MCF 10A (cell line): ENCODE data around the gene TAS1R2. TPM values are rescaled to one million over a fixed set of nuclear protein-coding genes. Genes with fewer than 3 reads are reported as not detected.

Source experiments
- BruUV-seq: library from RNA; stranded (reverse); fragments of 400-500 nt; replicated peaks from 2 replicates; lab custom pipeline; 2021; lab: Mats Ljungman, UMichigan
- CTCF ChIA-PET: fragments of 300-600 bp; sonication (Branson Sonifier 250); formaldehyde crosslinking; extraction: SDS; loops from one replicate; lab custom pipeline; 2021; ENCODE audit warnings: antibody characterized with exemption, inconsistent platforms; lab: Yijun Ruan, JAX
- POLR2A ChIA-PET: fragments of 300-600, 350-650 bp; sonication (Branson Sonifier 250); formaldehyde crosslinking; extraction: SDS; loops from one replicate; lab custom pipeline; 2020; ENCODE audit warnings: antibody characterized with exemption, inconsistent platforms; lab: Yijun Ruan, JAX
- DNase-seq: peaks from one replicate; pipeline ENCODE4 v3.0.0-alpha.2; 2018; ENCODE audit not compliant: unreplicated experiment
- H3K27ac Mint-ChIP-seq: one replicate; pipeline ENCODE4 v1.8.0; 2022; ENCODE audit warnings: mild to moderate bottlenecking, low read depth, mixed read lengths; ENCODE audit not compliant: unreplicated experiment
- H3K27me3 Mint-ChIP-seq: one replicate; pipeline ENCODE4 v1.8.0; 2022; ENCODE audit warnings: mixed read lengths; ENCODE audit not compliant: insufficient read depth, unreplicated experiment
- H3K36me3 Mint-ChIP-seq: one replicate; pipeline ENCODE4 v1.8.0; 2022; ENCODE audit warnings: mild to moderate bottlenecking, moderate library complexity, mixed read lengths; ENCODE audit not compliant: insufficient read depth, unreplicated experiment
- H3K4me1 Mint-ChIP-seq: one replicate; pipeline ENCODE4 v1.8.0; 2022; ENCODE audit warnings: mixed read lengths; ENCODE audit not compliant: insufficient read depth, unreplicated experiment
- H3K4me3 Mint-ChIP-seq: one replicate; pipeline ENCODE4 v1.8.0; 2022; ENCODE audit warnings: mild to moderate bottlenecking, moderate library complexity, mixed read lengths; ENCODE audit not compliant: unreplicated experiment
- H3K9me3 Mint-ChIP-seq: one replicate; pipeline ENCODE4 v1.8.0; 2022; ENCODE audit warnings: mixed read lengths; ENCODE audit not compliant: unreplicated experiment
- intact Hi-C: fragments of 100-400 bp; cut with micrococcal nuclease; formaldehyde crosslinking; loops from 2 replicates; pipeline ENCODE4 v1.14.1; 2022
- total RNA-seq: library from RNA; stranded (reverse); gene quantifications from 2 replicates; pipeline ENCODE4 v1.2.3, GENCODE V29; 2022
- TF ChIP-seq, protein P1 (sequence below): fragments of 200-600 bp; IDR thresholded peaks from one replicate; pipeline ENCODE4 v1.8.0; 2022; ENCODE audit warnings: antibody characterized with exemption, mild to moderate bottlenecking; ENCODE audit not compliant: unreplicated experiment

The TAS1R2 gene
- total RNA-seq, 1 experiment from 2014 or later, result not detected

GRCh38 chr1:18814425-18814824, 45.0 kb downstream of the TAS1R2 start:
- H3K36me3 Mint-ChIP-seq, result no peaks in the 10 kb centered on the region
- ChIA-PET POLR2A (no interaction called here), CTCF (interaction anchor here (11.0 kb wide), 1 partner anchor 218 kb away, joined by 109 read pairs; no protein-coding TSS in a partner anchor)
- BruUV-seq, result no TSS peak
- TF ChIP-seq, protein P1, sequence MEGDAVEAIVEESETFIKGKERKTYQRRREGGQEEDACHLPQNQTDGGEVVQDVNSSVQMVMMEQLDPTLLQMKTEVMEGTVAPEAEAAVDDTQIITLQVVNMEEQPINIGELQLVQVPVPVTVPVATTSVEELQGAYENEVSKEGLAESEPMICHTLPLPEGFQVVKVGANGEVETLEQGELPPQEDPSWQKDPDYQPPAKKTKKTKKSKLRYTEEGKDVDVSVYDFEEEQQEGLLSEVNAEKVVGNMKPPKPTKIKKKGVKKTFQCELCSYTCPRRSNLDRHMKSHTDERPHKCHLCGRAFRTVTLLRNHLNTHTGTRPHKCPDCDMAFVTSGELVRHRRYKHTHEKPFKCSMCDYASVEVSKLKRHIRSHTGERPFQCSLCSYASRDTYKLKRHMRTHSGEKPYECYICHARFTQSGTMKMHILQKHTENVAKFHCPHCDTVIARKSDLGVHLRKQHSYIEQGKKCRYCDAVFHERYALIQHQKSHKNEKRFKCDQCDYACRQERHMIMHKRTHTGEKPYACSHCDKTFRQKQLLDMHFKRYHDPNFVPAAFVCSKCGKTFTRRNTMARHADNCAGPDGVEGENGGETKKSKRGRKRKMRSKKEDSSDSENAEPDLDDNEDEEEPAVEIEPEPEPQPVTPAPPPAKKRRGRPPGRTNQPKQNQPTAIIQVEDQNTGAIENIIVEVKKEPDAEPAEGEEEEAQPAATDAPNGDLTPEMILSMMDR, result no peak
- H3K4me3 Mint-ChIP-seq, result no peak overlapping the region
- no peak for DNase-seq
- H3K4me1 Mint-ChIP-seq, result no peaks in the 10 kb centered on the region
- intact Hi-C loops, result no loop called here
- H3K9me3 Mint-ChIP-seq, result no peaks in the 10 kb centered on the region
- peaks cover 23% of the 10 kb centered on the region for H3K27me3 Mint-ChIP-seq
- H3K27ac Mint-ChIP-seq, result no peak overlapping the region

DNA sequence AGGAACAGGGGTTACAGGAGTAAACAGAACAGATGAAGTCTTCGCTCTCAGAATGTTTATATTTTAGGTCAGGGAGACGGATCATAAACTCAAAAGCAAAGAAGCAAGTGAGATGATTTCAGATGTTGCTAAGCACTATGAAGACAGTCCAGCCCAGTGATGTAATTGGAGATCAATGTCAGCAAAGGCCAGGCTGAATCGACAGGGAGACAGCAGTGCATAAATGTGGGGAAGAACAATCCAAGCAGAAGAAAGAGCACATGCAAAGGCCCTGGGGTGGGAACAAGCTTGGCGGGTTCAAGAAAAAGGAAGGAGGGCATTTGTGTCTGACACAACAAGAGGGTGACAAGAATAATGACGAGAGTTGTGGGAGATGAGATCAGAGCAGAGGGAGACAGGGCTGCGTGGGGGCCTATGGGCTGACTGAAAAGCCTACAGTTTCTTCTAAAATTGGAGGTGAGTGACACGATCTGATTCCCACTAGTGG, 47.0 kb downstream of the TAS1R2 start:
- CTCF ChIA-PET, result no interaction called here
- no peak overlapping the region for H3K4me3 Mint-ChIP-seq
- TF ChIP-seq, protein P1, result no peak
- POLR2A ChIA-PET, result no interaction called here
- no peak for DNase-seq
- no peaks in the 10 kb centered on the region for H3K4me1 Mint-ChIP-seq
- H3K36me3 Mint-ChIP-seq, result no peaks in the 10 kb centered on the region
- BruUV-seq, result no TSS peak
- H3K9me3 Mint-ChIP-seq, result no peaks in the 10 kb centered on the region
- H3K27ac Mint-ChIP-seq, result no peak overlapping the region
- intact Hi-C loops, result no loop called here
- peaks cover 7% of the 10 kb centered on the region for H3K27me3 Mint-ChIP-seq

DNA sequence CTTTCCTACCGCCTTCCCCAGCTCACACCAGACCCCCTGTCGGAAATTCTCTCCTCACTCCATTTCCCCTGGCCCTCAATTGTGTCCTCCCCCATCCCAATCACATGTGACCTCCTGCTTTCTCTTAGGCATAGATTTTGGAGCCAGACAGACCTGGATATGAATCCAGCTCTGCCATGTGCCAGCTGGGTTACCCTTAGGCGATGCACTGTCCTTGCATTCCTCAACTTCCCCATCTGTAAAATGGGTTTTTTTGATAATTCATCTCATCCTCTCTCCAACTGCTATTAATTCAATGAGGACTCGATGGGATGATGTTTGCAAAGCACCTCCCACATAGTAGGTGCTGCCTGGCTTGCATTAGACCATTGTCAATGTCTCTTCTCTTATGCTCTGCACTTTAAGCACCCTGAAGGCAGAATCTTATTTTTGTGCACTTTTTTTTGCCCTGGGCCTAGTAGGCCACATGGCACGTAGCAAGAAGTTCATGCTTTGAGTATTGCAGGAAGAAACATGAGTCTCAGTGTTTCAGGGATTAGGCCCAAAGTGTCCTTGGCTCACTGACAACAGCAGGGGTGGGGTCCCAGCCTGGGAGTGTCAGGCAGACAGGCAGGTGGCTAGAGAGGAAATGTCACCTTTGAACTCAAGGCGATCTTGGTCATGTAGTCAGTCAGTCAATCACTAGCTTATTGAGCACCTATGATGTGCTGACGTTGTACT, 47.6 kb downstream of the TAS1R2 start:
- intact Hi-C loops, result no loop called here
- Mint-ChIP-seq H3K4me1 (no peaks in the 10 kb centered on the region), H3K4me3 (no peak overlapping the region), H3K9me3 (no peaks in the 10 kb centered on the region), H3K27ac (no peak overlapping the region), H3K27me3 (peaks cover under 1% of the 10 kb centered on the region), H3K36me3 (no peaks in the 10 kb centered on the region)
- TF ChIP-seq, protein P1, result no peak
- no TSS peak for BruUV-seq
- DNase-seq, result no peak
- ChIA-PET POLR2A (interaction anchor here (1.0 kb wide), 1 partner anchor 8 kb away, joined by 3 read pairs; no protein-coding TSS in a partner anchor), CTCF (interaction anchor here (0.6 to 2.8 kb wide), 4 partner anchors 9 to 215 kb away, joined by 3 to 15 read pairs (median 4); no protein-coding TSS in a partner anchor)
